Measurements from ENCODE around the gene PNMT.

Gene PNMT

DNA sequence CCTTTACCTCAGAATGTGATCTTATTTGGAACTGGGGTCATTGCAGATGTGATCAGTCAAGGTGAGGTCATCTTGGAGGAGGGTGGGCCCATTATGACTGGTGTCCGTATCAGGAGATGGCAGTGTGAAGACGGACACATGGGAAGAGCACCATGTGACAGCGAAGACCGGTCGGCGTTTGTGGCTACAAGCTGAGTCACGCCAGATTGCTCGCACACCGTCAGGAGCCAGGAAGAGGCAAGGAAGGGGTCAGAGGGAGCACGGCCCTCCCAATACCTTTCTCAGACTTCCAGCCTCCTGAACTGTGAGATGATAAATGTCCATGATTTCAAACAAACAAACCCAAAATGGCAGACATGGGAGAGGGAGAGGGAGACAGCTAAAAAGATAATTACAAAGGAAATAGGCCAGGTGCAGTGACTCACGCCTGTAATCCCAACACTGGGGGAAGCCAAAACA is 18.1 kb upstream of the PNMT start:
- POLR2A ChIA-PET = interaction anchor here (1.5 kb wide), 1 partner anchor 17 kb away, joined by 3 read pairs; no protein-coding TSS in a partner anchor
- Histone ChIP-seq H3K9me3 (ENCODE audit: control insufficient read depth, insufficient read depth, low read depth, low read length) (no peaks in the 10 kb centered on the region), H3K27ac (ENCODE audit: extremely low read depth, low read depth, low read length) (no peak overlapping the region)

DNA sequence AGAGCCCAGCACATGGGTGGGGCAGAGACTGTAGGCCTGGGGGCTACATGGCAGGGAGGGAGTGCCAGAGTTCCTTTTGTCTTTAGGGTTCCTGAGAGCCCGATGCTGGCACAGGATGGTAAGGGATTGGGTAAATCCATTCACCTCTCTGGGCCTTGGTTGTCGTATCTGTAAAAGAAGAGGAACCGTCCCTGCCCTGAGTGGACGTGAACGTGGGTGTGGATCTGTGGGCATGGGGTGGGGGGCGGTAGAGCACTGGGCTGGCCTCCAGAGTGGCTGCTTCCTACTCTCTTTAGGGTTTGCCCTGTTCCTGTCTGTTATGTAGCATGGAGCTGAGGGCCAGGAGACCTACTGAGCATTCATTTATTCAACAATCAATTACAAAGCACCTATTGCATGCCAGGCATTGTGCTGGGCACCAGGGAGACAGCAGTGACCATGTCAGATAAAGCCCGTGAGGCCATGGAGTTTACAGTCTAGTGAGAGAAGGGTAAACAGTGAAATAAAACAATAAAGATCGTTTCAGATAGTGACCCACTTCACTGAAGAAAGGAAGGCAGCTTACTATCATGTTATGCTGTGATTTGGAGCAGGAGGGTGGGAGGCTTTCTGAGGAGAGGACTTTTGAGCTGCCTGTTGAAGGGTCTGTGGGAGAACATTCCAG is 16.2 kb upstream of the PNMT start:
- Histone ChIP-seq H3K4me3 (ENCODE audit: low read depth, low read length) (no peak overlapping the region), H3K27ac (ENCODE audit: extremely low read depth, low read depth, low read length) (peak overlapping the region; percentile 6), H3K36me3 (ENCODE audit: control insufficient read depth in 2 of 2, insufficient read depth in 1 of 2, low read length in 2 of 2) (peaks cover 0 to 14% of the 10 kb centered on the region in 2 experiments; a peak in 2 of 3 replicates), H3K4me1 (ENCODE audit: control insufficient read depth, insufficient read depth, low read length) (peaks cover 2% of the 10 kb centered on the region; the same call in 1 of the 2 replicates), H3K9me3 (ENCODE audit: control insufficient read depth, insufficient read depth, low read depth, low read length) (no peaks in the 10 kb centered on the region)
- ChIA-PET CTCF (interaction anchor here (0.5 to 11.9 kb wide), 13 partner anchors 11 to 417 kb away, joined by 3 to 220 read pairs (median 9); partner anchors contain the start of genes MIEN1, PNMT, PPP1R1B and STARD3), POLR2A (interaction anchor here (1.2 to 1.5 kb wide), 3 partner anchors 14 to 36 kb away, joined by 3 to 5 read pairs (median 4); partner anchors contain the start of gene PGAP3)
- TF ChIP-seq ZNF426 (tag by site-specific recombination; IDR thresholded peaks at IDR 0.05) = no peak
- no peak for TF ChIP-seq ZBTB21 (tag by site-specific recombination; IDR thresholded peaks at IDR 0.05)
- no peak for TF ChIP-seq ZNF433 (tag by site-specific recombination; IDR thresholded peaks at IDR 0.05; ENCODE audit: low read depth)
- TF ChIP-seq EGR2 (tag by site-specific recombination; IDR thresholded peaks at IDR 0.05; ENCODE audit: low read depth) = peak; percentile 49
- no peak for TF ChIP-seq SP7 (tag by site-specific recombination; IDR thresholded peaks at IDR 0.05)
- no peak for TF ChIP-seq ZBTB8A (tag by site-specific recombination; IDR thresholded peaks at IDR 0.05)
- TF ChIP-seq ZFHX2 (tag by site-specific recombination; conservative IDR thresholded peaks at IDR 0.05) = peak; percentile 80

More for the DNA sequence above, 18.1 kb upstream of the PNMT start:
- Histone ChIP-seq H3K4me3 (ENCODE audit: low read depth, low read length) (no peak overlapping the region), H3K4me1 (ENCODE audit: control insufficient read depth, insufficient read depth, low read length) (peaks cover 2% of the 10 kb centered on the region; the same call in 1 of the 2 replicates), H3K36me3 (ENCODE audit: control insufficient read depth in 2 of 2, insufficient read depth in 1 of 2, low read length in 2 of 2) (peaks cover 0 to 4% of the 10 kb centered on the region in 2 experiments; a peak in 2 of 3 replicates)
- CTCF ChIA-PET = interaction anchor here (0.7 to 11.9 kb wide), 7 partner anchors 9 to 106 kb away, joined by 3 to 220 read pairs (median 88); partner anchors contain the start of genes PNMT, PPP1R1B, STARD3 and TCAP
- TF ChIP-seq ZNF600 (tag by site-specific recombination; IDR thresholded peaks at IDR 0.05) (peak; percentile 56; the same call in 1 of the 2 replicates), KLF16 (tag by site-specific recombination; IDR thresholded peaks at IDR 0.05) (no peak), ZFP41 (tag by site-specific recombination; IDR thresholded peaks at IDR 0.05; ENCODE audit: borderline replicate concordance) (no peak), ZNF624 (tag by site-specific recombination; IDR thresholded peaks at IDR 0.05) (no peak), ZNF404 (tag by site-specific recombination; IDR thresholded peaks at IDR 0.05) (no peak), ZNF184 (tag by site-specific recombination; IDR thresholded peaks at IDR 0.05) (no peak), ZNF785 (tag by site-specific recombination; IDR thresholded peaks at IDR 0.05) (no peak), ZFP69B (tag by site-specific recombination; IDR thresholded peaks at IDR 0.05) (0 out of 2 replicates have a peak, but pooled peaks have one; percentile 36), ZBTB8A (tag by site-specific recombination; IDR thresholded peaks at IDR 0.05) (no peak), ZNF121 (tag by site-specific recombination; IDR thresholded peaks at IDR 0.05) (no peak), ZNF677 (tag by site-specific recombination; IDR thresholded peaks at IDR 0.05) (no peak), ZBTB20 (tag by site-specific recombination; IDR thresholded peaks at IDR 0.05) (no peak)
- TF ChIP-seq, protein P1, sequence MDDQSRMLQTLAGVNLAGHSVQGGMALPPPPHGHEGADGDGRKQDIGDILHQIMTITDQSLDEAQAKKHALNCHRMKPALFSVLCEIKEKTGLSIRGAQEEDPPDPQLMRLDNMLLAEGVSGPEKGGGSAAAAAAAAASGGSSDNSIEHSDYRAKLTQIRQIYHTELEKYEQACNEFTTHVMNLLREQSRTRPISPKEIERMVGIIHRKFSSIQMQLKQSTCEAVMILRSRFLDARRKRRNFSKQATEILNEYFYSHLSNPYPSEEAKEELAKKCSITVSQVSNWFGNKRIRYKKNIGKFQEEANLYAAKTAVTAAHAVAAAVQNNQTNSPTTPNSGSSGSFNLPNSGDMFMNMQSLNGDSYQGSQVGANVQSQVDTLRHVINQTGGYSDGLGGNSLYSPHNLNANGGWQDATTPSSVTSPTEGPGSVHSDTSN (CRISPR knock-in tag; IDR thresholded peaks at IDR 0.05) = no peak

DNA sequence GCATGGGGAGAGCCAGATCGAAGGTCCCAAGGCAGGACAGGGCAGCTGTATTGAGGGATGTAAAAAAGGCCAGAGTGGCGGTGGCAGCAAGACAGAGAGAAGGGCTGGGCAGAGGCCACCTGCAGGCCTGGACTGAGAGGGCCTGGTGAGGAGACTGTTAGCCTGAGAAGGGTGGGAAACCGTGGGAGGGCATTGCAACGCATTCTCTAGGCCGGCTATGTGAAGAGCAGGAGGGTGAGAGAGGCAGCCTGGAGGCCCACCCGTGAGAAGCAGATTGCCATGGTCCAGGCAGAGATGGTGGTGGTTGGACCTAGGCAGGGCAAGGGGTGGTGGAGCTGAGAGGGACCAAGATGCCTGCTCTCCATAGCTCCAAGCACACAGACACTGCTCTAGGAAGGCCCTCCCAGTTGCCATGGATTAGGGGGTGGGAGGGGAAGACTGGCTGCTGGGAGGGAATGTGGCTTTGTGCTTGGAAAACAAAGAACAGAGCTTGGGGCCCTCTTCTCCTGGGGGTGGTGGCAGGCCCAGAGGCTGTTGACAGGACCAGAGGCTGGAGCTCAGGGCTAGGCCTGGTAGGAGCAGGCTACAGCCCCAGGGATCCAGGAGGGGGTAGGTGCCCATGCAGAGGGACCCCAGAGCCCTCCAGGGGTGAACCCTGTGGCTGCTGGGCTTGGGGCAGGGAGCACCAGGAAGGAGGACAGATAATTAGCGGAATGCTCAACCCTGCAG is 15.5 kb upstream of the PNMT start:
- H3K4me3 ChIP-seq (ENCODE audit: low read depth, low read length) = no peak overlapping the region
- H3K36me3 ChIP-seq (ENCODE audit: control insufficient read depth in 2 of 2, insufficient read depth in 1 of 2, low read length in 2 of 2) = peaks cover 0 to 19% of the 10 kb centered on the region in 2 experiments; a peak in 2 of 3 replicates
- POLR2A ChIA-PET = interaction anchor here (1.2 to 1.6 kb wide), 3 partner anchors 15 to 35 kb away, joined by 4 to 5 read pairs (median 4); partner anchors contain the start of gene PGAP3
- H3K4me1 ChIP-seq (ENCODE audit: control insufficient read depth, insufficient read depth, low read length) = peaks cover 2% of the 10 kb centered on the region; the same call in 1 of the 2 replicates
- no peaks in the 10 kb centered on the region for H3K9me3 ChIP-seq (ENCODE audit: control insufficient read depth, insufficient read depth, low read depth, low read length)
- CTCF ChIA-PET = interaction anchor here (0.5 to 11.9 kb wide), 21 partner anchors 11 to 447 kb away, joined by 3 to 220 read pairs (median 6); partner anchors contain the start of genes MIEN1, PNMT, PPP1R1B and STARD3
- peak overlapping the region; percentile 6 for H3K27ac ChIP-seq (ENCODE audit: extremely low read depth, low read depth, low read length)
- TF ChIP-seq ZNF10 (tag by site-specific recombination; IDR thresholded peaks at IDR 0.05) (peak; percentile 71; the same call in 1 of the 2 replicates), KLF16 (tag by site-specific recombination; IDR thresholded peaks at IDR 0.05) (no peak), ZBTB48 (tag by site-specific recombination; IDR thresholded peaks at IDR 0.05) (0 out of 2 replicates have a peak, but pooled peaks have one; percentile 16), ZIC2 (tag by site-specific recombination; IDR thresholded peaks at IDR 0.05) (peak; percentile 83)
- TF ChIP-seq, protein P2, sequence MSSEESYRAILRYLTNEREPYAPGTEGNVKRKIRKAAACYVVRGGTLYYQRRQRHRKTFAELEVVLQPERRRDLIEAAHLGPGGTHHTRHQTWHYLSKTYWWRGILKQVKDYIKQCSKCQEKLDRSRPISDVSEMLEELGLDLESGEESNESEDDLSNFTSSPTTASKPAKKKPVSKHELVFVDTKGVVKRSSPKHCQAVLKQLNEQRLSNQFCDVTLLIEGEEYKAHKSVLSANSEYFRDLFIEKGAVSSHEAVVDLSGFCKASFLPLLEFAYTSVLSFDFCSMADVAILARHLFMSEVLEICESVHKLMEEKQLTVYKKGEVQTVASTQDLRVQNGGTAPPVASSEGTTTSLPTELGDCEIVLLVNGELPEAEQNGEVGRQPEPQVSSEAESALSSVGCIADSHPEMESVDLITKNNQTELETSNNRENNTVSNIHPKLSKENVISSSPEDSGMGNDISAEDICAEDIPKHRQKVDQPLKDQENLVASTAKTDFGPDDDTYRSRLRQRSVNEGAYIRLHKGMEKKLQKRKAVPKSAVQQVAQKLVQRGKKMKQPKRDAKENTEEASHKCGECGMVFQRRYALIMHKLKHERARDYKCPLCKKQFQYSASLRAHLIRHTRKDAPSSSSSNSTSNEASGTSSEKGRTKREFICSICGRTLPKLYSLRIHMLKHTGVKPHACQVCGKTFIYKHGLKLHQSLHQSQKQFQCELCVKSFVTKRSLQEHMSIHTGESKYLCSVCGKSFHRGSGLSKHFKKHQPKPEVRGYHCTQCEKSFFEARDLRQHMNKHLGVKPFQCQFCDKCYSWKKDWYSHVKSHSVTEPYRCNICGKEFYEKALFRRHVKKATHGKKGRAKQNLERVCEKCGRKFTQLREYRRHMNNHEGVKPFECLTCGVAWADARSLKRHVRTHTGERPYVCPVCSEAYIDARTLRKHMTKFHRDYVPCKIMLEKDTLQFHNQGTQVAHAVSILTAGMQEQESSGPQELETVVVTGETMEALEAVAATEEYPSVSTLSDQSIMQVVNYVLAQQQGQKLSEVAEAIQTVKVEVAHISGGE (tag by site-specific recombination; conservative IDR thresholded peaks at IDR 0.05; ENCODE audit: low read depth) = no peak
